ENCODE results near the gene STATH. TPM values are rescaled to one million over a fixed set of nuclear protein-coding genes. Genes with fewer than 3 reads are reported as not detected.
A peak's percentile ranks its signal among the peaks of the same experiment; 100 is the strongest.
"Not testable (repeated sequence)": the region's sequence is repeated elsewhere in the genome, so short reads cannot be mapped to it uniquely, and the experiment has no call there.

Gene STATH
- total and polyA plus RNA-seq, 8 donors, result not detected

DNA sequence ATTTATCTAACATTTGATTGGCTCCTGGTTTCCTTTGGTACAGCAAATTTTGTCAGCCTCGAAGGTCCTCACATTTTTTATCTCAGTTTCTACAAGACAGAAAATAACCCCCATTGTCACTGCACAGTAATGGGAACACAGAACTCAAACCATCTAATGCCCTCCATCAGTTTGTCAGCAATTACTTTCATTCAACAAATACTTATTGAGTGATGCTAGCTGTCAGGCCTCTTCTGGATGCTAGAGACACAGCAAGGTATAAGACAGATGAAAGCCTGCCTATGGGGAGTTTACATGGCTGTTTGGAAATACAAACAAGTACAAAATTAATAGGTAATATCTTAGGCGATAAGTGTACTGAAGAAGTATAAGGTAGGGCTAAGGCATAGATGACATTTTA, 27.5 kb downstream of the STATH start:
- no peak overlapping the region for H3K4me3 ChIP-seq
- no peaks in the 10 kb centered on the region for H3K4me1 ChIP-seq
- H3K36me3 ChIP-seq, result no peaks in the 10 kb centered on the region
- no peaks in the 10 kb centered on the region for H3K9me3 ChIP-seq
- DNase-seq (no peak), ATAC-seq (no peak)
- TF ChIP-seq CTCF (IDR thresholded peaks at IDR 0.05), result no peak
- H3K27ac ChIP-seq, result no peak overlapping the region
- no peaks in the 10 kb centered on the region for H3K27me3 ChIP-seq
- intact Hi-C loops (cut with DNase I), result no loop called here

DNA sequence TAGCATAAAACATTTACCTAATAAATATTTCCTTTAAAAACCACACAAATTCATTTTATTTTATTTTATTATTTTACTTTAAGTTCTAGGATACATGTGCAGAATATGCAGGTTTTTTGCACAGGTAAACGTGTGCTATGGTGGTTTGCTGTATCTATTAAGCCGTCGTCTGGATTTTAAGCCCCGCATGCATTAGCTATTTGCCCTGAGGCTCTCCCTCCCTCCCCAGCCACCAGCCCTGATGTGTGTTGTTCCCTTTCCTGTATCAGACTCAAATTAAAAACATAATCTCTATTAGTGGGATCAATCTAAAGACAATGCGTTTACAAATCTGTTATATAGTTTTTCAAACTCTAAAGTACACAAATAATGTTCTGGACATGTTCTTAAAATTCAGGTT, 31.2 kb downstream of the STATH start:
- Histone ChIP-seq H3K4me1 (no peaks in the 10 kb centered on the region), H3K4me3 (no peak overlapping the region), H3K9me3 (no peaks in the 10 kb centered on the region), H3K27ac (no peak overlapping the region), H3K36me3 (no peaks in the 10 kb centered on the region), H3K27me3 (no peaks in the 10 kb centered on the region)
- TF ChIP-seq CTCF (IDR thresholded peaks at IDR 0.05), result no peak
- no peak for DNase-seq
- intact Hi-C loops (cut with DNase I), result no loop called here
- no peak for ATAC-seq

DNA sequence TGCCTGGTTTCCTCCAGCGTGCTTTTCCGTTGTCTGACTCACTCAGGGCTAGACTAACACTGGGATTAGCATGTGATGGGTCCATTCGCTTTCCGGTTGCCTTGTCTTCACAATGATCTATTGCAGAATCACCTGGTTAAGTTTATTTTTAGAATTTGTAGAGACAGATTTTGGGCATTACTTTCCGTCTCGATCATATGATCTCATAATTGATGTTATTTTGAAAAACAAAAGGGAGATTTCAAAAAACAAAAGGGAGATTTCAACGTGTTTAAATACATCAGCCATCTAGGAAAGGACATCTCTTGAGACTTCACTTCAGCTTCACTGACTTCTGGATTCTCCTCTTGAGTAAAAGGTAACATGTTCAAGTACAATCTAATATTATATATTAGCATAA, 32.4 kb downstream of the STATH start, which contains the start of gene HTN3:
Gene HTN3, plus strand, starts transcription at position 301 of the 400 bp plus-strand sequence. CDS start 2,282 bp downstream, outside the sequence.
- H3K4me1 ChIP-seq; H3K9me3 ChIP-seq; DNase-seq; intact Hi-C loops (cut with DNase I); H3K4me3 ChIP-seq; H3K27ac ChIP-seq; ATAC-seq; H3K27me3 ChIP-seq; H3K36me3 ChIP-seq: not testable (repeated sequence)

GRCh38 chr4:70037559-70037958, 41.8 kb downstream of the STATH start:
- intact Hi-C loops (cut with DNase I); H3K4me1 ChIP-seq; ATAC-seq; H3K4me3 ChIP-seq; H3K27me3 ChIP-seq; H3K27ac ChIP-seq; H3K36me3 ChIP-seq: not testable (repeated sequence)
- peaks cover 0 to 35% of the 10 kb centered on the region in 2 donors for H3K9me3 ChIP-seq
- DNase-seq, result peak in 1 of 4 donors; percentile 45

DNA sequence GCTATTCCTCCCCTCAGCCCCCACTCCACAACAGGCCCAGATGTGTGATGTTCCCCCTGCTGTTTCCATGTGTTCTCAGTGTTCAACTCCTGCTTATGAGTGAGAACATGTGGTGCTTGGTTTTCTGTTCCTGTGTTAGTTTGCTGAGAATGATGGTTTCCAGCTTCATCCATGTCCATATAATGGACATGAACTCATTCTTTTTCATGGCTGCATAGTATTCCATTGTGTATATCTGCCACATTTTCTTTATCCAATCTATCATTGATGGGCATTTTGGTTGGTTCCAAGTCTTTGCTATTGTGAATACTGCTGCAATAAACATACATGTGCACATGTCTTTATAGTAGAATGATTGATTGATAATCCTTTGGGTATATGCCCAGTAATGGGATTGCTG, 44.2 kb downstream of the STATH start:
- H3K4me3 ChIP-seq; H3K27ac ChIP-seq; intact Hi-C loops (cut with DNase I); ATAC-seq; H3K27me3 ChIP-seq; H3K4me1 ChIP-seq; H3K36me3 ChIP-seq; DNase-seq: not testable (repeated sequence)
- H3K9me3 ChIP-seq, result peaks cover 0 to 33% of the 10 kb centered on the region in 2 donors

DNA sequence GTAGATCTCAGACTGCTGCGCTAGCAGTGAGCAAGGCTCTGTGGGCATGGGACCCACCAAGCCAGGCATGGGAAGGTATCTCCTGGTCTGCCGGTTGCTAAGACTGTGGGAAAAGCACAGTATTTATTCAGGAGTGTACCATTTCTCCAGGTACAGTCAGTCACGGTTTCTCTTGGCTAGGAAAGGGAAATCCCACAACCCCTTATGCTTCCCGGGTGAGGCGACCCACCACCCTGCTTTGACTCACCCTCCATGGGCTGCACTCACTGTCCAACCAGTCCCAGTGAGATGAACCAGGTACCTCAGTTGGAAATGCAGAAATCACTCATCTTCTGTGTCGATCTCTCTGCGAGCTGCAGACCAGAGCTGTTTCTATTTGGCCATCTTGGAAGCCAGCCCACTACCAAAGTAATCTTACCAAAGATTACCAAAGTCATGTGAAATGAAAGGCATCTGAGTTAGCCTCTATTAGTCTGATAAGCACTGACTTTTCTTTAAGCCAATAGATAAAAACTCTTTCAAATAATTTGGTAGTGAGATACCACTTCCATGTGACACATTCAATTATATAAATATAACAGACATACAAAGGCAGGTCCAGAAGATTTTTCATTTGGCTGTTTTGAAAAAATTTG, 46.0 kb downstream of the STATH start:
- H3K36me3 ChIP-seq, result no peaks in the 10 kb centered on the region
- H3K4me3 ChIP-seq, result no peak overlapping the region
- no peak for DNase-seq
- no peak for ATAC-seq
- H3K9me3 ChIP-seq, result peaks cover 0 to 33% of the 10 kb centered on the region in 2 donors
- no peak for TF ChIP-seq CTCF (IDR thresholded peaks at IDR 0.05)
- no peaks in the 10 kb centered on the region for H3K27me3 ChIP-seq
- H3K4me1 ChIP-seq, result no peaks in the 10 kb centered on the region
- no peak overlapping the region for H3K27ac ChIP-seq
- intact Hi-C loops (cut with DNase I), result no loop called here

- H3K9me3 ChIP-seq; intact Hi-C loops (cut with DNase I); H3K4me1 ChIP-seq; H3K27me3 ChIP-seq; H3K27ac ChIP-seq; H3K4me3 ChIP-seq; H3K36me3 ChIP-seq; ATAC-seq; DNase-seq: not testable (repeated sequence)
Measured at GRCh38 chr4:70050138-70050537, 54.4 kb downstream of the STATH start, which contains the start of gene HTN1. Gene HTN1 (plus strand): TSS chr4:70050438. CDS start chr4:70053077, 2,639 bp downstream.

Other genes starting within 250 kb of the STATH start
- 10 to 100 TPM in 1 of 2 donors, 1 to 10 TPM in 1; 6.7 to 25.0 TPM for gene SULT1B1, start 235.3 kb upstream of the STATH start, total RNA-seq
- 1 to 10 TPM; 1.0 to 2.7 (median 2.2) TPM for gene SULT1B1, start 235.3 kb upstream of the STATH start, polyA plus RNA-seq (ENCODE audit: insufficient read length in 6 of 6)
- gene SULT1E1, start 135.8 kb upstream of the STATH start, total RNA-seq, result 10 to 100 TPM in 1 of 2 donors, 1 to 10 TPM in 1; 7.7 to 12.0 TPM
- 100 to 1,000 TPM; 179 to 311 (median 229) TPM for gene SULT1E1, start 135.8 kb upstream of the STATH start, polyA plus RNA-seq (ENCODE audit: insufficient read length in 6 of 6)
- gene CSN1S1, start 64.9 kb upstream of the STATH start, total RNA-seq, result not detected
- not detected for gene CSN1S1, start 64.9 kb upstream of the STATH start, polyA plus RNA-seq (ENCODE audit: insufficient read length in 6 of 6)
- not detected for gene CSN2, start 30.2 kb upstream of the STATH start, total RNA-seq
- gene CSN2, start 30.2 kb upstream of the STATH start, polyA plus RNA-seq (ENCODE audit: insufficient read length in 6 of 6), result not detected
- gene HTN3, start 32.5 kb downstream of the STATH start, total RNA-seq, result not detected
- gene HTN3, start 32.5 kb downstream of the STATH start, polyA plus RNA-seq (ENCODE audit: insufficient read length in 6 of 6), result not detected
- gene HTN1, start 54.5 kb downstream of the STATH start, total RNA-seq, result not detected
- under 1 TPM in 3 of 6 donors, not detected in 3; 0.05 to 0.06 (median 0.06) TPM for gene HTN1, start 54.5 kb downstream of the STATH start, polyA plus RNA-seq (ENCODE audit: insufficient read length in 6 of 6)
- not detected for gene PRR27, start 158.3 kb downstream of the STATH start, total RNA-seq
- gene PRR27, start 158.3 kb downstream of the STATH start, polyA plus RNA-seq (ENCODE audit: insufficient read length in 6 of 6), result under 1 TPM; 0.03 to 0.18 (median 0.12) TPM
- gene ODAM, start 199.8 kb downstream of the STATH start, total RNA-seq, result 1 to 10 TPM; 3.5 to 5.0 TPM
- gene ODAM, start 199.8 kb downstream of the STATH start, polyA plus RNA-seq (ENCODE audit: insufficient read length in 6 of 6), result 10 to 100 TPM; 11.3 to 19.7 (median 16.0) TPM
- not detected for gene FDCSP, start 230.2 kb downstream of the STATH start, total RNA-seq
- not detected for gene FDCSP, start 230.2 kb downstream of the STATH start, polyA plus RNA-seq (ENCODE audit: insufficient read length in 6 of 6)
- not detected for gene CSN3, start 246.6 kb downstream of the STATH start, total RNA-seq
- gene CSN3, start 246.6 kb downstream of the STATH start, polyA plus RNA-seq (ENCODE audit: insufficient read length in 6 of 6), result not detected